GM12892 (cell line): ENCODE data around the gene KRTAP5-3.

ENCODE experiments used
- POLR2A ChIP-seq: IDR thresholded peaks from 2 replicates; pipeline ENCODE4 v1.6.1; 2011; ENCODE audit warnings: low read depth, low read length, control low read depth
- POLR2AphosphoS5 ChIP-seq: IDR thresholded peaks from 2 replicates; pipeline ENCODE4 v1.6.1; 2011; ENCODE audit warnings: low read depth, low read length, control low read depth

DNA sequence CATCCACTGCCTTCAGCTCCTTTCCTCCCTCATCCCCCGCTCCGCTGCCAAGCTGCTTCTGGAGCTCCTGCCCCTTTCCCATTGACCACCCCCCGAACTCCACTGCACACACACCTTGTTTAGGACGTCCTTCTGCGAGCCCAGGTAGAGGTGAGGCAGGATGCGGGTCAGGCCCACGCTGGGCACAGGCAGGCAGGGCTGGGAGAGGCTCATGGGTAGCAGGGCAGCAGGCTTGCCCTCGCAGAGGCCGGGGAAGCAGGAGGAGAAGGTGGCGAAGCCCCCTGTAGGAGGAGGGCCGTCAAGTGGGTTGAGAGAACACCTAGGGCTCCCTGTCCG lies 49.5 kb downstream of the KRTAP5-3 start:
- TF ChIP-seq POLR2A: no peak
- no peak for TF ChIP-seq POLR2AphosphoS5
